HG03442 (cell line): Measurements from ENCODE around the gene DPP10.

Experiments
- ATAC-seq: cut with Tn5 transposase; IDR thresholded peaks from one replicate; pipeline ENCODE4 v1.9.1; 2021; ENCODE audit warnings: mild to moderate bottlenecking, moderate library complexity; ENCODE audit not compliant: unreplicated experiment

DPP10 gene

DNA sequence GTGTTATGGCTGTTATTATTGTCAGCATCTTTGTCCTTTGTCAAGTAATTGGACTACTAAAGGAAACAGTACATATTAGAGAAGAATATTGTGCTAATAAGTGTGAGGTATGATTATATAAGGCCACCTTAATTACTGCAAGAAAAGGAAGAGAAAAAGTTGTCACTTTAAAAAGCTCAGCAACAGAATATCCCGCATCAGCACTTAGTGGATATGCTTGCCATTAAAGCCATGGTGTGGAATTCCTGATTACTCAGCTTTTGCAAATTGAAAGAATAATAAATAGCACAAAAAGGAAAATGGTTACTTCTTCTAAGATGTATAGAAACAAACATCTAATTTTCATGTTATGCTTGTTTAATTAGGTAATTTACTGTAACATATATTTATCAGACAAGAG, 347.5 kb downstream of the DPP10 start:
- no peak for ATAC-seq

GRCh38 chr2:114797540-114797939, 355.1 kb downstream of the DPP10 start:
- no peak for ATAC-seq

DNA sequence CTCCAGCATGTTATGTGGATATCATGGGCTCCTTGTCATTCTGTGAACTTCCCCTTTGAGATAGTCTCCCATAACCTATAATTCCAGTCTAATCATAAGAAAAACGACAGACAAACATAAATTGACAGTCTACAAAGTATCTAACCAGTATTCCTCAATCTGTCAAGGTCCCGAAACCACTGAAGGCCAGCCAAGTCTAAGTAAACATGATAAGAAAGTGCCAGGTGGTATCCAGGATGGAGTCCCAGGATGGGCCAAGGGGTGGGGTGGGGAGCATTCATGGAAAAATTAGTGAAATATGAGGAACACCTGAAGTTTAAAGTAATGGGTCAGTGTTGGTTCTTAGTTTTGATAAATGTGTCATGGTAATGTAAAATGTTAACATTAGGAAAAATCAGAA, 355.5 kb downstream of the DPP10 start:
- ATAC-seq, result no peak

DNA sequence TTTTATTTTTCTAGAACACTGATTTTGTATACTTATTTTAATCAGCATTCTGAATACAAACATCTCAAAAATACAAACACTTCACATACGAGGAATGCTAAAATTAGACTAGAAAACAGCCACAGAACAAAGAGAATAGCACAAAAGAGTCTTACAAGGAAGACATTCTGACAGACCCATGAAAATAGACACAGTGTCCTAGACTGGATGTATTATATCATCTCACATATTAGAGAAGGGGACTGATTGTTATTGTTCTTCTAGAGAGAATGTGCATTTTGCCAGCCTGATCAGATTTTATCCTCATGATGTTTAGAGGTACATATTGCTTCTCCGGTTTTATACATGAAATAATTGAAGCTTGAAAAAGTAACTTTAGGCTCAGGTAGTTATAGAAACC, 357.9 kb downstream of the DPP10 start:
- no peak for ATAC-seq

DNA sequence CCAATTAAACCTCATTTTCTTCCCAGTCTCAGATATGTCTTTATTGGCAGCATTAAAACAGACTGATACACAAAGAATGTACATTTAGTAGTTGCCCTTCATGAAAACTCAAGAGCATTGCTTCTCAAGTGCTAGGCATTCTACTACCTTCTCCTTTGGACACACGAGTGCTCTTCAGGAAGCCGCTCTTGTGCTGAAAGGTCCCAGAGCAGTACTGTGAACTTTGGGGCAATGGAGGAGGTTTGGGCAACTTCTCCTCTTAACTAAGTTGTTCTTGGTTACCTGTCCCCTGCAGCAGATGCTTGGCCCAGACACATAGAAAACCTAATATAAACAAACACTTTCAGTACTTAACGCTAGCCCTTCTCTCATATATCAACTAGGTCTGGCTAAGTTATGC, 362.8 kb downstream of the DPP10 start:
- no peak for ATAC-seq

DNA sequence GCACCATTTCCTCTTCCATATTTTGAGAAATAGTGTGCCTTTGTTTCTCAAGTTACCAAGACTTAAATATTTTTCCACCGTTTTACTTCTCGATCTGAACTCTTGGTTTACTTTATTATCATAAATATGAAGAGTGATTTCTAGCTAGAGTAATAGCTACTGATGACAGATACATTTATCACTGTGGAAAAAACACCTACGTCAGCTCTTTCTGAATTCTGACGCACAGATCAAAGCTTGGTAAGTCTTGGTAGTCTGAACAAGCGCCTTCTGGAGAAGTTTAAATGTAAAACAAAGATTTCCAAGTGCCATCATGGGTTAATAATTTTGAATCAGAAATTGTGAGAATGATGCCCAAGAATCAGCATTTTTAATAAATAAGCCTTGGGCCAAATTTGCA, 367.7 kb downstream of the DPP10 start:
- no peak for ATAC-seq

GRCh38 chr2:114812261-114812660, 369.8 kb downstream of the DPP10 start:
- no peak for ATAC-seq

GRCh38 chr2:114814355-114814754, 371.9 kb downstream of the DPP10 start:
- no peak for ATAC-seq

- no peak for ATAC-seq
Measured at GRCh38 chr2:114821055-114821454, 378.6 kb downstream of the DPP10 start.

GRCh38 chr2:114843963-114844362, 401.5 kb downstream of the DPP10 start:
- no peak for ATAC-seq

DNA sequence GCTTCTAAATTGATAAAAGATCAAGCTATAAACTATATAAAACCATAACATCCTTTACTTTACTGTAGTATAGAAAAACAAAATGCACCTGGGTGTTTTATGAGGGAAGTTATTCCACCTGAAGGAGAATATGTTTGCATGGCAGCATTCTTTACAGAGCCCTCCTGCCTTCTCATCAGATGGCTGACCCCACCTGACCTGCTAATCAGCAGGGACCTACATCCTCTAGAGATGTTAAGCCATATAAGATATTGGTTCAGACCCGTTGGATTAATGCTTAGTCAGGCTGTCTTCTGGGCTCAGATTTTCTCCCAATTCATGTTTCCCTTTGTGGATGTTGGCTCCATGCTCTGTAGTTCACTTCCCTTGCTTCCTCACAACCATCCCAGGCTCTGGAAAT, 414.8 kb downstream of the DPP10 start:
- ATAC-seq, result no peak

GRCh38 chr2:114859726-114860510, 417.5 kb downstream of the DPP10 start:
- no peak for ATAC-seq

- no peak for ATAC-seq
Measured at GRCh38 chr2:114862243-114862642, 419.8 kb downstream of the DPP10 start.

DNA sequence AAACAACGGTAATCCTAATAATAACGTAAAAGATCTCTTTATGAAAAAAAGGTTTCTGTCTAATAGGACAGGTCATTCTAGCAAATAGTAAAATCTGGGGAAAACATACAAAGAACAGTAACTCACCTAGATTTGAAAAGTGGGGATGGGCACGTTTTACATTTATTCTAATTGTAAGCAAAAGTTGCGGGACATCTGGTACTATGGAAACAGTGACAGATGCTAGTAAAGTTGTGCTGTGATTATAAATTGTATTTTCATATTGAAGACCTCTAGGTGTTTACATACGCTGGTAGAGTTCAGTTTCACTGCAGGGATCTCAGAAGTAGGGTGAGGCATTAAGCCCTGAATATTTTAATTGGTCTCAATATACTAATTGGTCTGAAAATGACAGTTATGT, 422.5 kb downstream of the DPP10 start:
- no peak for ATAC-seq

- no peak for ATAC-seq
Measured at GRCh38 chr2:114880046-114880445, 437.6 kb downstream of the DPP10 start.

DNA sequence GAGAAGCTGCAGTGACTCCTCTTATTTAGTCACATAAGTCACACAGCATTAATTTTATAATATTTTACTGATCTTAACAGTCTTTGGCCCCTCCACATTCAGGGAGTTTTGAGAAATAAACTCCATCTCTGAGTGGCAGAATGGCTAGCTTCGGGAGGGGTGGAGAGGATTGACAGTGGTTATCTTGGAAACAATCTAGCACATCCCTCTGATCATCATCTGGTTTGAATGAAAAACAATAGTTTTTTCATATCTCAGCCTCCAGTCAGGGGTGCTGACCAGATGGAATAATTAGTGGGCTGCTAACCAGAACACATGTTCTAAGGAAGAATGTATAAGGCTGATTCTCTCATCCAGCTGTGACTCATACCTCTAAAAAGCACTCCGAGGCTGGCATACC, 477.5 kb downstream of the DPP10 start:
- ATAC-seq, result no peak

GRCh38 chr2:114922076-114922475, 479.6 kb downstream of the DPP10 start:
- ATAC-seq, result no peak

- no peak for ATAC-seq
Measured at GRCh38 chr2:114925296-114926255, 483.1 kb downstream of the DPP10 start.

GRCh38 chr2:114926303-114926702, 483.9 kb downstream of the DPP10 start:
- no peak for ATAC-seq

DNA sequence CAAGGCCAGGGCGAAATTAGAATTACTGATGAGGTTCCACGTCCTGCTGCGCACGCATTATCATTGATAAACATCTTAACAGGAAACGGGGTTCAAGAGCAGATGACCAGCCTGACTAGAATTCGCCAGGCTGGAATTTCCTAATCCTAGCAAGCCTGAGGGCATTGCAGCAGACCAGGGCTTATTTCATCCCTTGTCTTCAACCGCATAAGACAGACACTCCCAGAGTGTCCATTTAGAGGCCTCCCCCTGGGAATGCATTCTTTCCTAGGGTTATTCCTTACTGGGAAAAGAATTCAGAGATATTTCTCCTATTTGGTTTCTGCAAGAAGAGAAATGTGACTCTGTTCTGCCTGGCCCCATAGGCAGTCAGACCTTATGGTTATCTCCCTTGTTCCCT, 486.8 kb downstream of the DPP10 start:
- ATAC-seq, result no peak

DNA sequence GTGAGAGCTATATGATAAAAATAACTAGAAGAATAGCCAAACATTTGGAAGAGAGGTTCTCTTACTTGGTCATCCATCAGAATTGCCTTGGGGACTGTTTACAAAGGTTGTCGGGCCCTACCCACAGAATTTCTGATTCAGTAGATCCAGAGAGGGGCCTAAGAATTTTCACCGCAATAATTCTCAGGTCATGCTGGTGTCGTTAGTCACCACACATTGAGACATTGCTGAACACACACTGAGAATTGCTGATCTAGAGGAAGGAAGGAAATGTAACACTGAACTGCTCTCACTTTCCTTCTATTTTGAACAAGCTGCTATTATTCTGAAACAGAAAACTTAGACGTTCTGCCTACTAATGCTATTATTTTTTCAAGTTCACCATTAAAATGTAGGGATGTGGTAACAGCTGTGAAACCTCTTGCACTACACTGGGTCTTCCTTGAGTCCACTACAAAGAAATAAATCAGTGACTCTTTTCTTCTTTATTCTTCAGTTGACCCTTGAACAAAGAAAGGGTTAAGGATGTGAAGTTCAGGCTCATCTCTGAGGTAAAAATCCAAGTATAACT, 491.3 kb downstream of the DPP10 start:
- no peak for ATAC-seq

- no peak for ATAC-seq
Measured at GRCh38 chr2:114935031-114935430, 492.6 kb downstream of the DPP10 start.
